Measurements from ENCODE around the gene GPSM3. TPM values are rescaled to one million over a fixed set of nuclear protein-coding genes. Genes with fewer than 3 reads are reported as not detected.

Gene GPSM3
- total RNA-seq, 1 experiment from 2014 or later: 10.4 TPM

DNA sequence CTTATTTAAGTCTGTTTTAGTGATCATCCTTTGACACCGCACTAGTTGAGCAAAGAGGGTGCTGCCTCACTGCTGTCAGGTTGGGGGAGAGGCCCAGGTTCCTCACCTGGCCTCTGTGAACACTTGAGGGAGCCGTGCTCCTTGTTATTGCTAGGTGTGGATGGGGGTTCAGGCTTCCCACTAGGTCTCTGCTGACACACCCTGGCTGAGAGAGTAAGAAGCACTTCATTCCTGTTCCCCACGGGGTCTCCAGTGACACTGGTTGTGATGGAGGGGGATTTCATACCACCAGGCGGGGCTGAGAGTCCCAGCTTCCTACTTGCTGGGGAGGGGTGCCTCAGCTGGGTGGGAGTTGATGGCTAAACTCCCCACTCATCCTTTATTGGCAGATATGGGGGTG lies 42.5 kb upstream of the GPSM3 start:
- Histone ChIP-seq H3K4me3 (no peak overlapping the region), H3K27ac (no peak overlapping the region), H3K9me3 (ENCODE audit: insufficient read depth, low read depth) (no peaks in the 10 kb centered on the region), H3K9me2 (ENCODE audit: insufficient read depth) (no peaks in the 10 kb centered on the region), H4K20me1 (ENCODE audit: insufficient read depth) (no peaks in the 10 kb centered on the region), H3K4me1 (replicated peaks; ENCODE audit: insufficient read depth) (no peaks in the 10 kb centered on the region), H3K36me3 (ENCODE audit: low read depth) (no peaks in the 10 kb centered on the region), H3K79me2 (ENCODE audit: low read depth) (no peaks in the 10 kb centered on the region), H3K4me2 (no peak overlapping the region), H2AFZ (no peak overlapping the region), H3F3A (ENCODE audit: insufficient read depth, low read depth) (no peaks in the 10 kb centered on the region; the same call in 1 of the 2 replicates), H3K27me3 (ENCODE audit: insufficient read depth, low read depth) (peaks cover 19% of the 10 kb centered on the region)
- CTCF ChIA-PET: interaction anchor here (0.6 kb wide), 1 partner anchor 192 kb away, joined by 6 read pairs; no protein-coding TSS in a partner anchor
- BruUV-seq (replicated peaks): no TSS peak
- intact Hi-C loops (cut with micrococcal nuclease; ENCODE audit: unreplicated experiment): no loop called here
- POLR2A ChIA-PET (ENCODE audit: unreplicated experiment): no interaction called here
- no peak for DNase-seq
- TF ChIP-seq EZH2 (IDR thresholded peaks at IDR 0.05; ENCODE audit: low read depth): no peak
- TF ChIP-seq, protein P1, sequence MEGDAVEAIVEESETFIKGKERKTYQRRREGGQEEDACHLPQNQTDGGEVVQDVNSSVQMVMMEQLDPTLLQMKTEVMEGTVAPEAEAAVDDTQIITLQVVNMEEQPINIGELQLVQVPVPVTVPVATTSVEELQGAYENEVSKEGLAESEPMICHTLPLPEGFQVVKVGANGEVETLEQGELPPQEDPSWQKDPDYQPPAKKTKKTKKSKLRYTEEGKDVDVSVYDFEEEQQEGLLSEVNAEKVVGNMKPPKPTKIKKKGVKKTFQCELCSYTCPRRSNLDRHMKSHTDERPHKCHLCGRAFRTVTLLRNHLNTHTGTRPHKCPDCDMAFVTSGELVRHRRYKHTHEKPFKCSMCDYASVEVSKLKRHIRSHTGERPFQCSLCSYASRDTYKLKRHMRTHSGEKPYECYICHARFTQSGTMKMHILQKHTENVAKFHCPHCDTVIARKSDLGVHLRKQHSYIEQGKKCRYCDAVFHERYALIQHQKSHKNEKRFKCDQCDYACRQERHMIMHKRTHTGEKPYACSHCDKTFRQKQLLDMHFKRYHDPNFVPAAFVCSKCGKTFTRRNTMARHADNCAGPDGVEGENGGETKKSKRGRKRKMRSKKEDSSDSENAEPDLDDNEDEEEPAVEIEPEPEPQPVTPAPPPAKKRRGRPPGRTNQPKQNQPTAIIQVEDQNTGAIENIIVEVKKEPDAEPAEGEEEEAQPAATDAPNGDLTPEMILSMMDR (conservative IDR thresholded peaks at IDR 0.05): no peak

GRCh38 chr6:32226434-32226833 lies 34.0 kb upstream of the GPSM3 start:
- H3K4me1 ChIP-seq (replicated peaks; ENCODE audit: insufficient read depth): no peaks in the 10 kb centered on the region
- no peaks in the 10 kb centered on the region for H3K9me2 ChIP-seq (ENCODE audit: insufficient read depth)
- intact Hi-C loops (cut with micrococcal nuclease; ENCODE audit: unreplicated experiment): no loop called here
- ChIA-PET POLR2A (ENCODE audit: unreplicated experiment) (no interaction called here), CTCF (no interaction called here)
- no peak overlapping the region for H3K4me2 ChIP-seq
- peaks cover 17% of the 10 kb centered on the region for H3K27me3 ChIP-seq (ENCODE audit: insufficient read depth, low read depth)
- no peak overlapping the region for H3K4me3 ChIP-seq
- no peak for TF ChIP-seq EZH2 (IDR thresholded peaks at IDR 0.05; ENCODE audit: low read depth)
- TF ChIP-seq, protein P1 (conservative IDR thresholded peaks at IDR 0.05): no peak
- H3K79me2 ChIP-seq (ENCODE audit: low read depth): no peaks in the 10 kb centered on the region
- no peak for DNase-seq
- BruUV-seq (replicated peaks): no TSS peak
- no peak overlapping the region for H3K27ac ChIP-seq
- no peaks in the 10 kb centered on the region for H3K36me3 ChIP-seq (ENCODE audit: low read depth)
- H3F3A ChIP-seq (ENCODE audit: insufficient read depth, low read depth): no peaks in the 10 kb centered on the region
- H2AFZ ChIP-seq: no peak overlapping the region
- H3K9me3 ChIP-seq (ENCODE audit: insufficient read depth, low read depth): no peaks in the 10 kb centered on the region
- H4K20me1 ChIP-seq (ENCODE audit: insufficient read depth): no peaks in the 10 kb centered on the region

- TF ChIP-seq, protein P1 (conservative IDR thresholded peaks at IDR 0.05): no peak
- no peak for TF ChIP-seq EZH2 (IDR thresholded peaks at IDR 0.05; ENCODE audit: low read depth)
- no TSS peak for BruUV-seq (replicated peaks)
- Histone ChIP-seq H4K20me1 (ENCODE audit: insufficient read depth) (no peaks in the 10 kb centered on the region), H3F3A (ENCODE audit: insufficient read depth, low read depth) (no peaks in the 10 kb centered on the region), H3K27me3 (ENCODE audit: insufficient read depth, low read depth) (peaks cover 34% of the 10 kb centered on the region), H3K4me2 (no peak overlapping the region), H3K36me3 (ENCODE audit: low read depth) (no peaks in the 10 kb centered on the region), H3K4me1 (replicated peaks; ENCODE audit: insufficient read depth) (no peaks in the 10 kb centered on the region), H3K27ac (no peak overlapping the region), H3K4me3 (no peak overlapping the region), H3K79me2 (ENCODE audit: low read depth) (no peaks in the 10 kb centered on the region), H2AFZ (no peak overlapping the region), H3K9me2 (ENCODE audit: insufficient read depth) (no peaks in the 10 kb centered on the region), H3K9me3 (ENCODE audit: insufficient read depth, low read depth) (no peaks in the 10 kb centered on the region)
- ChIA-PET CTCF (no interaction called here), POLR2A (ENCODE audit: unreplicated experiment) (no interaction called here)
- no peak for DNase-seq
- intact Hi-C loops (cut with micrococcal nuclease; ENCODE audit: unreplicated experiment): no loop called here
Observed at GRCh38 chr6:32224696-32225095, 32.3 kb upstream of the GPSM3 start.

Measured in PC-9 (cell line).